Keratinocyte (primary cell): ENCODE measurements around the gene C1GALT1C1L. TPM values are rescaled to one million over a fixed set of nuclear protein-coding genes. Genes with fewer than 3 reads are reported as not detected.

Experiments used
- DNase-seq: peaks from one replicate; pipeline ENCODE4 v3.0.0-alpha.2; 2011; ENCODE audit warnings: low read depth, missing footprints, low spot score
- FAIRE-seq: peaks from 2 replicates; lab custom pipeline; 2011; peaks lifted over from hg19 to GRCh38; lab: Jason Lieb, UNC
- H2AFZ ChIP-seq: 2 replicates; pipeline ENCODE4 v1.6.0; 2012; ENCODE audit warnings: low read length, control low read depth, inconsistent platforms; ENCODE audit not compliant: control insufficient read depth
- H3K27ac ChIP-seq: 2 replicates; pipeline ENCODE4 v1.5.1; 2011; ENCODE audit warnings: low read length; ENCODE audit not compliant: control insufficient read depth, insufficient read depth
- H3K27me3 ChIP-seq: 3 replicates; pipeline ENCODE4 v1.6.0; 2011; ENCODE audit warnings: low read length; ENCODE audit not compliant: control insufficient read depth, insufficient read depth; ENCODE audit errors: extremely low read depth
- H3K36me3 ChIP-seq, 2 experiments: 2 replicates in 1 of 2; 3 replicates in 1 of 2; pipeline ENCODE4 v1.5.1; 2011; ENCODE audit warnings: low read length in 2 of 2, mild to moderate bottlenecking in 1 of 2; ENCODE audit not compliant: control insufficient read depth in 2 of 2, insufficient read depth in 2 of 2; ENCODE audit errors: extremely low read depth in 1 of 2
- H3K4me1 ChIP-seq: 3 replicates; pipeline ENCODE4 v1.5.1; 2011; ENCODE audit warnings: low read length; ENCODE audit not compliant: control insufficient read depth, insufficient read depth; ENCODE audit errors: extremely low read depth
- H3K4me2 ChIP-seq: 3 replicates; pipeline ENCODE4 v1.6.0; 2011; ENCODE audit warnings: low read depth, low read length; ENCODE audit not compliant: control insufficient read depth, insufficient read depth; ENCODE audit errors: extremely low read depth
- H3K4me3 ChIP-seq, 3 experiments: fragments of 200-600 bp in 1 of 3; sonication (generic) in 1 of 3; 2 replicates in 2 of 3; 3 replicates in 1 of 3; pipeline ENCODE4 v1.5.1; 2011 to 2016; ENCODE audit warnings: low read length in 3 of 3, mild to moderate bottlenecking in 3 of 3, control low read depth in 2 of 3, inconsistent platforms in 1 of 3, low read depth in 1 of 3, mixed read lengths in 1 of 3, mixed run types in 1 of 3, moderate library complexity in 1 of 3; ENCODE audit not compliant: control insufficient read depth in 2 of 3, insufficient read depth in 2 of 3; ENCODE audit errors: extremely low read depth in 1 of 3
- H3K79me2 ChIP-seq: 2 replicates; pipeline ENCODE4 v1.6.0; 2012; ENCODE audit warnings: low read length; ENCODE audit not compliant: control insufficient read depth, insufficient read depth
- H3K9ac ChIP-seq: 3 replicates; pipeline ENCODE4 v1.6.0; 2011; ENCODE audit warnings: low read length; ENCODE audit not compliant: control insufficient read depth, insufficient read depth; ENCODE audit errors: extremely low read depth
- H3K9me1 ChIP-seq: 3 replicates; pipeline ENCODE4 v1.6.0; 2011; ENCODE audit warnings: low read length; ENCODE audit not compliant: control insufficient read depth, insufficient read depth; ENCODE audit errors: extremely low read depth
- H3K9me3 ChIP-seq: 2 replicates; pipeline ENCODE4 v1.5.1; 2012; ENCODE audit warnings: low read depth, low read length; ENCODE audit not compliant: control insufficient read depth
- H4K20me1 ChIP-seq: 3 replicates; pipeline ENCODE4 v1.6.0; 2011; ENCODE audit warnings: low read length; ENCODE audit not compliant: control insufficient read depth, insufficient read depth; ENCODE audit errors: extremely low read depth
- CTCF ChIP-seq, 3 experiments: IDR thresholded peaks in 1 of 3; conservative IDR thresholded peaks in 1 of 3; optimal IDR thresholded peaks in 1 of 3; 2 replicates in 2 of 3; 3 replicates in 1 of 3; pipeline versions ENCODE3 to v1.5.1; 2011; ENCODE audit warnings: low read length in 3 of 3, mild to moderate bottlenecking in 3 of 3, moderate library complexity in 2 of 3, control low read depth in 1 of 3, inconsistent platforms in 1 of 3; ENCODE audit not compliant: insufficient read depth in 2 of 3; ENCODE audit errors: extremely low read depth in 1 of 3
- EZH2 ChIP-seq: IDR thresholded peaks from one replicate; pipeline ENCODE4 v1.6.1; 2012; ENCODE audit warnings: inconsistent platforms, mild to moderate bottlenecking, low read length, moderate library complexity
- dilution Hi-C: fragments of 300-500 bp; cut with MboI; formaldehyde crosslinking; loops from one replicate; pipeline ENCODE4 v1.7.0; 2020; ENCODE audit warnings: low sequenced_read_pairs; ENCODE audit not compliant: extremely low pct_ligation_motif_present
- polyA plus RNA-seq, 5 experiments: library from polyadenylated mRNA; depleted of rRNA in 3 of 5; stranded (reverse) in 3 of 5; stranded (forward) in 1 of 5; unstranded in 1 of 5; fragments of >200 nt; gene quantifications; 1 replicate in 1 of 5; 2 replicates in 3 of 5; 3 replicates in 1 of 5; pipeline versions ENCODE4 v1.2.1 to v1.2.3, GENCODE V29; 2011 to 2012; ENCODE audit warnings: missing spikeins in 2 of 5, low read depth in 1 of 5, low replicate concordance in 1 of 5

Gene C1GALT1C1L
- polyA plus RNA-seq, 1 donor (not counting 4 experiments of a cell fraction or from before 2014, with no cell fraction given), result 0.28 TPM

GRCh38 chr2:43634604-43635306 lies 41.5 kb downstream of the C1GALT1C1L start:
- Histone ChIP-seq H3K79me2 (no peaks in the 10 kb centered on the region), H3K27me3 (peaks cover 10% of the 10 kb centered on the region), H2AFZ (no peak overlapping the region), H3K4me2 (no peak overlapping the region), H3K9me1 (no peaks in the 10 kb centered on the region), H3K36me3 (no peaks in the 10 kb centered on the region), H3K4me3 (no peak overlapping the region), H3K9ac (no peak overlapping the region), H3K9me3 (no peaks in the 10 kb centered on the region), H4K20me1 (no peaks in the 10 kb centered on the region), H3K4me1 (peaks cover 7% of the 10 kb centered on the region), H3K27ac (no peak overlapping the region)
- no peak for TF ChIP-seq CTCF (optimal IDR thresholded peaks at IDR 0.05 in 1 of 3, IDR thresholded peaks at IDR 0.05 in 1 of 3, conservative IDR thresholded peaks at IDR 0.05 in 1 of 3; ENCODE audit: extremely low read depth in 1 of 3, insufficient read depth in 2 of 3, low read length in 3 of 3)
- no peak for TF ChIP-seq EZH2
- FAIRE-seq (no peak), DNase-seq (no peak)
- dilution Hi-C loops, result no loop called here

GRCh38 chr2:43631618-43632317 lies 44.5 kb downstream of the C1GALT1C1L start:
- no peaks in the 10 kb centered on the region for H3K9me1 ChIP-seq
- H3K4me3 ChIP-seq, result no peak overlapping the region
- no peak overlapping the region for H3K9ac ChIP-seq
- peaks cover 3% of the 10 kb centered on the region for H3K4me1 ChIP-seq
- no peaks in the 10 kb centered on the region for H4K20me1 ChIP-seq
- no peaks in the 10 kb centered on the region for H3K36me3 ChIP-seq
- no peak for FAIRE-seq
- peaks cover 10% of the 10 kb centered on the region for H3K27me3 ChIP-seq
- H3K9me3 ChIP-seq, result no peaks in the 10 kb centered on the region
- H3K27ac ChIP-seq, result no peak overlapping the region
- H3K79me2 ChIP-seq, result no peaks in the 10 kb centered on the region
- TF ChIP-seq CTCF (optimal IDR thresholded peaks at IDR 0.05 in 1 of 3, IDR thresholded peaks at IDR 0.05 in 1 of 3, conservative IDR thresholded peaks at IDR 0.05 in 1 of 3; ENCODE audit: extremely low read depth in 1 of 3, insufficient read depth in 2 of 3, low read length in 3 of 3) (no peak), EZH2 (no peak)
- dilution Hi-C loops, result no loop called here
- DNase-seq, result no peak
- H2AFZ ChIP-seq, result no peak overlapping the region
- no peak overlapping the region for H3K4me2 ChIP-seq

Other genes with a start within 250 kb of the C1GALT1C1L start
- gene THADA, start 80.4 kb downstream of the C1GALT1C1L start, polyA plus RNA-seq, result 17.4 to 22.6 TPM (median 21.0 TPM) in 3 replicates
- 0.84 to 1.3 TPM (median 1.0 TPM) in 3 replicates for gene PLEKHH2, start 39.2 kb downstream of the C1GALT1C1L start, polyA plus RNA-seq
- 12.1 to 29.9 TPM (median 16.4 TPM) in 3 replicates for gene DYNC2LI1, start 97.6 kb upstream of the C1GALT1C1L start, polyA plus RNA-seq
- gene ABCG5, start 162.4 kb upstream of the C1GALT1C1L start, polyA plus RNA-seq, result not detected in 3 replicates
- not detected in 3 replicates for gene ABCG8, start 162.5 kb upstream of the C1GALT1C1L start, polyA plus RNA-seq